Measurements from ENCODE around the gene CRIP2.

GRCh38 chr14:105507247-105507646 is 32.6 kb downstream of the CRIP2 start:
- TF ChIP-seq CTCF (IDR thresholded peaks at IDR 0.05) (no peak), POLR2A (IDR thresholded peaks at IDR 0.05) (no peak)
